ENCODE data around the gene LRP3. TPM values are rescaled to one million over a fixed set of nuclear protein-coding genes. Genes with fewer than 3 reads are reported as not detected.
A peak's percentile ranks its signal among the peaks of the same experiment; 100 is the strongest.

LRP3 gene
- total and polyA plus RNA-seq, 2 of the 13 experiments (the other 11 are each of a cell fraction or from before 2014, with no cell fraction given), result 17.6 to 51.6 TPM

- TF ChIP-seq, protein P1, sequence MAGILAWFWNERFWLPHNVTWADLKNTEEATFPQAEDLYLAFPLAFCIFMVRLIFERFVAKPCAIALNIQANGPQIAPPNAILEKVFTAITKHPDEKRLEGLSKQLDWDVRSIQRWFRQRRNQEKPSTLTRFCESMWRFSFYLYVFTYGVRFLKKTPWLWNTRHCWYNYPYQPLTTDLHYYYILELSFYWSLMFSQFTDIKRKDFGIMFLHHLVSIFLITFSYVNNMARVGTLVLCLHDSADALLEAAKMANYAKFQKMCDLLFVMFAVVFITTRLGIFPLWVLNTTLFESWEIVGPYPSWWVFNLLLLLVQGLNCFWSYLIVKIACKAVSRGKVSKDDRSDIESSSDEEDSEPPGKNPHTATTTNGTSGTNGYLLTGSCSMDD (CRISPR knock-in tag; IDR thresholded peaks at IDR 0.05), result no peak
- TF ChIP-seq AKAP8 (CRISPR knock-in tag; IDR thresholded peaks at IDR 0.05) (no peak), REST (IDR thresholded peaks at IDR 0.05; ENCODE audit: borderline replicate concordance in 1 of 2, low read depth in 1 of 2, low read length in 2 of 2) (no peak), HNF1B (CRISPR knock-in tag; IDR thresholded peaks at IDR 0.05) (peak; percentile 35; the same call in 1 of the 2 replicates), FOXO1 (CRISPR knock-in tag; IDR thresholded peaks at IDR 0.05) (peak; percentile 22; the same call in 1 of the 2 replicates), ZNF878 (CRISPR knock-in tag; IDR thresholded peaks at IDR 0.05) (no peak), KDM4B (CRISPR knock-in tag; IDR thresholded peaks at IDR 0.05) (no peak), ZNF788 (CRISPR knock-in tag; IDR thresholded peaks at IDR 0.05; ENCODE audit: borderline replicate concordance) (no peak), MEIS2 (CRISPR knock-in tag; IDR thresholded peaks at IDR 0.05) (no peak; the same call in 1 of the 2 replicates), ZNF615 (CRISPR knock-in tag; IDR thresholded peaks at IDR 0.05; ENCODE audit: borderline replicate concordance) (no peak), ZBTB1 (CRISPR knock-in tag; IDR thresholded peaks at IDR 0.05; ENCODE audit: borderline replicate concordance) (no peak), NAIF1 (CRISPR knock-in tag; IDR thresholded peaks at IDR 0.05; ENCODE audit: borderline replicate concordance) (no peak), ELF4 (CRISPR knock-in tag; IDR thresholded peaks at IDR 0.05; ENCODE audit: borderline replicate concordance) (no peak)
- TF ChIP-seq, protein P2, sequence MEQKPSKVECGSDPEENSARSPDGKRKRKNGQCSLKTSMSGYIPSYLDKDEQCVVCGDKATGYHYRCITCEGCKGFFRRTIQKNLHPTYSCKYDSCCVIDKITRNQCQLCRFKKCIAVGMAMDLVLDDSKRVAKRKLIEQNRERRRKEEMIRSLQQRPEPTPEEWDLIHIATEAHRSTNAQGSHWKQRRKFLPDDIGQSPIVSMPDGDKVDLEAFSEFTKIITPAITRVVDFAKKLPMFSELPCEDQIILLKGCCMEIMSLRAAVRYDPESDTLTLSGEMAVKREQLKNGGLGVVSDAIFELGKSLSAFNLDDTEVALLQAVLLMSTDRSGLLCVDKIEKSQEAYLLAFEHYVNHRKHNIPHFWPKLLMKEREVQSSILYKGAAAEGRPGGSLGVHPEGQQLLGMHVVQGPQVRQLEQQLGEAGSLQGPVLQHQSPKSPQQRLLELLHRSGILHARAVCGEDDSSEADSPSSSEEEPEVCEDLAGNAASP (CRISPR knock-in tag; IDR thresholded peaks at IDR 0.05; ENCODE audit: borderline replicate concordance), result peak; percentile 76; the same call in 1 of the 2 replicates
- TF ChIP-seq, protein P3, sequence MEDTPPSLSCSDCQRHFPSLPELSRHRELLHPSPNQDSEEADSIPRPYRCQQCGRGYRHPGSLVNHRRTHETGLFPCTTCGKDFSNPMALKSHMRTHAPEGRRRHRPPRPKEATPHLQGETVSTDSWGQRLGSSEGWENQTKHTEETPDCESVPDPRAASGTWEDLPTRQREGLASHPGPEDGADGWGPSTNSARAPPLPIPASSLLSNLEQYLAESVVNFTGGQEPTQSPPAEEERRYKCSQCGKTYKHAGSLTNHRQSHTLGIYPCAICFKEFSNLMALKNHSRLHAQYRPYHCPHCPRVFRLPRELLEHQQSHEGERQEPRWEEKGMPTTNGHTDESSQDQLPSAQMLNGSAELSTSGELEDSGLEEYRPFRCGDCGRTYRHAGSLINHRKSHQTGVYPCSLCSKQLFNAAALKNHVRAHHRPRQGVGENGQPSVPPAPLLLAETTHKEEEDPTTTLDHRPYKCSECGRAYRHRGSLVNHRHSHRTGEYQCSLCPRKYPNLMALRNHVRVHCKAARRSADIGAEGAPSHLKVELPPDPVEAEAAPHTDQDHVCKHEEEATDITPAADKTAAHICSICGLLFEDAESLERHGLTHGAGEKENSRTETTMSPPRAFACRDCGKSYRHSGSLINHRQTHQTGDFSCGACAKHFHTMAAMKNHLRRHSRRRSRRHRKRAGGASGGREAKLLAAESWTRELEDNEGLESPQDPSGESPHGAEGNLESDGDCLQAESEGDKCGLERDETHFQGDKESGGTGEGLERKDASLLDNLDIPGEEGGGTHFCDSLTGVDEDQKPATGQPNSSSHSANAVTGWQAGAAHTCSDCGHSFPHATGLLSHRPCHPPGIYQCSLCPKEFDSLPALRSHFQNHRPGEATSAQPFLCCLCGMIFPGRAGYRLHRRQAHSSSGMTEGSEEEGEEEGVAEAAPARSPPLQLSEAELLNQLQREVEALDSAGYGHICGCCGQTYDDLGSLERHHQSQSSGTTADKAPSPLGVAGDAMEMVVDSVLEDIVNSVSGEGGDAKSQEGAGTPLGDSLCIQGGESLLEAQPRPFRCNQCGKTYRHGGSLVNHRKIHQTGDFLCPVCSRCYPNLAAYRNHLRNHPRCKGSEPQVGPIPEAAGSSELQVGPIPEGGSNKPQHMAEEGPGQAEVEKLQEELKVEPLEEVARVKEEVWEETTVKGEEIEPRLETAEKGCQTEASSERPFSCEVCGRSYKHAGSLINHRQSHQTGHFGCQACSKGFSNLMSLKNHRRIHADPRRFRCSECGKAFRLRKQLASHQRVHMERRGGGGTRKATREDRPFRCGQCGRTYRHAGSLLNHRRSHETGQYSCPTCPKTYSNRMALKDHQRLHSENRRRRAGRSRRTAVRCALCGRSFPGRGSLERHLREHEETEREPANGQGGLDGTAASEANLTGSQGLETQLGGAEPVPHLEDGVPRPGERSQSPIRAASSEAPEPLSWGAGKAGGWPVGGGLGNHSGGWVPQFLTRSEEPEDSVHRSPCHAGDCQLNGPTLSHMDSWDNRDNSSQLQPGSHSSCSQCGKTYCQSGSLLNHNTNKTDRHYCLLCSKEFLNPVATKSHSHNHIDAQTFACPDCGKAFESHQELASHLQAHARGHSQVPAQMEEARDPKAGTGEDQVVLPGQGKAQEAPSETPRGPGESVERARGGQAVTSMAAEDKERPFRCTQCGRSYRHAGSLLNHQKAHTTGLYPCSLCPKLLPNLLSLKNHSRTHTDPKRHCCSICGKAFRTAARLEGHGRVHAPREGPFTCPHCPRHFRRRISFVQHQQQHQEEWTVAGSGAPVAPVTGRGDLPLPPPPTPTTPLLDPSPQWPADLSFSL (CRISPR knock-in tag; IDR thresholded peaks at IDR 0.05), result no peak
Measured at GRCh38 chr19:33247441-33247819, 53.3 kb downstream of the LRP3 start (continued).
